SIG-M5 (cell line): ENCODE measurements around the gene CCDC88C.

ENCODE experiments used
- DNase-seq: peaks from one replicate; lab custom pipeline; 2025; lab: John Stamatoyannopoulos, UW

Gene CCDC88C

GRCh38 chr14:91343051-91343450 lies 74.6 kb downstream of the CCDC88C start:
- DNase-seq = no peak

GRCh38 chr14:91342206-91342760 lies 75.3 kb downstream of the CCDC88C start:
- no peak for DNase-seq

- no peak for DNase-seq
Observed at GRCh38 chr14:91341751-91342154, 75.9 kb downstream of the CCDC88C start.

GRCh38 chr14:91341334-91341733 lies 76.3 kb downstream of the CCDC88C start:
- DNase-seq = no peak

- no peak for DNase-seq
Observed at GRCh38 chr14:91339671-91340369, 77.8 kb downstream of the CCDC88C start.

- no peak for DNase-seq
Observed at GRCh38 chr14:91339076-91339475, 78.5 kb downstream of the CCDC88C start.

GRCh38 chr14:91338379-91338778 lies 79.2 kb downstream of the CCDC88C start:
- DNase-seq = no peak

GRCh38 chr14:91337699-91338335 lies 79.8 kb downstream of the CCDC88C start:
- DNase-seq = no peak

- no peak for DNase-seq
Observed at GRCh38 chr14:91336093-91336450, 81.5 kb downstream of the CCDC88C start.

GRCh38 chr14:91335191-91336092 lies 82.2 kb downstream of the CCDC88C start:
- no peak for DNase-seq

GRCh38 chr14:91333650-91334039 lies 84.0 kb downstream of the CCDC88C start:
- DNase-seq = no peak

- DNase-seq = no peak
Observed at GRCh38 chr14:91332986-91333649, 84.5 kb downstream of the CCDC88C start.

- no peak for DNase-seq
Observed at GRCh38 chr14:91332171-91332985, 85.2 kb downstream of the CCDC88C start.

GRCh38 chr14:91331721-91332120 lies 85.9 kb downstream of the CCDC88C start:
- DNase-seq = no peak

GRCh38 chr14:91330856-91331255 lies 86.8 kb downstream of the CCDC88C start:
- no peak for DNase-seq

- no peak for DNase-seq
Observed at GRCh38 chr14:91330096-91330696, 87.4 kb downstream of the CCDC88C start.

GRCh38 chr14:91329486-91330014 lies 88.1 kb downstream of the CCDC88C start:
- DNase-seq = no peak

- no peak for DNase-seq
Observed at GRCh38 chr14:91328313-91329050, 89.1 kb downstream of the CCDC88C start.

- no peak for DNase-seq
Observed at GRCh38 chr14:91327661-91328312, 89.8 kb downstream of the CCDC88C start.
